CD14-positive monocyte (primary cell): Measurements from ENCODE around the gene FAP. TPM values are rescaled to one million over a fixed set of nuclear protein-coding genes. Genes with fewer than 3 reads are reported as not detected.

ENCODE experiments used
- DNase-seq, 3 donors: peaks; one replicate each; pipeline ENCODE4 v3.0.0-alpha.2; 2011 to 2022
- H2AFZ ChIP-seq: 2 replicates; pipeline ENCODE4 v1.6.0; 2012; ENCODE audit warnings: mild to moderate bottlenecking, low read depth, low read length, inconsistent platforms; ENCODE audit not compliant: insufficient read depth, poor library complexity, severe bottlenecking
- H3K27ac ChIP-seq, 2 donors: 1 replicate in 1 of 2; 2 replicates in 1 of 2; pipeline ENCODE4 v1.5.1; 2012 to 2013; ENCODE audit warnings: low read length in 2 of 2, control low read depth in 1 of 2, inconsistent platforms in 1 of 2, low read depth in 1 of 2, mild to moderate bottlenecking in 1 of 2
- H3K27me3 ChIP-seq, 2 donors: one replicate each; pipeline versions ENCODE4 v1.6.0 to v1.6.1; 2011 to 2013; ENCODE audit warnings: low read length in 2 of 2; ENCODE audit not compliant: control insufficient read depth in 2 of 2, insufficient read depth in 2 of 2
- H3K36me3 ChIP-seq, 2 donors: replicated peaks in 1 of 2; 1 replicate in 1 of 2; 2 replicates in 1 of 2; pipeline versions ENCODE4 v1.5.1 to v1.6.1; 2012 to 2013; ENCODE audit warnings: low read length in 2 of 2, control low read depth in 1 of 2, inconsistent platforms in 1 of 2, mild to moderate bottlenecking in 1 of 2; ENCODE audit not compliant: insufficient read depth in 2 of 2, control insufficient read depth in 1 of 2
- H3K4me1 ChIP-seq, 2 donors: 1 replicate in 1 of 2; 2 replicates in 1 of 2; pipeline versions ENCODE4 v1.5.1 to v1.6.1; 2012 to 2013; ENCODE audit warnings: low read length in 2 of 2, control low read depth in 1 of 2, inconsistent platforms in 1 of 2, mild to moderate bottlenecking in 1 of 2, moderate library complexity in 1 of 2; ENCODE audit not compliant: insufficient read depth in 2 of 2, control insufficient read depth in 1 of 2
- H3K4me2 ChIP-seq: replicated peaks from 2 replicates; pipeline ENCODE3; 2012; ENCODE audit warnings: low read length, moderate library complexity, mild to moderate bottlenecking; ENCODE audit not compliant: poor library complexity, severe bottlenecking; ENCODE audit errors: extremely low read depth
- H3K4me3 ChIP-seq, 3 experiments: fragments of 200-600 bp in 1 of 3; sonication (generic) in 1 of 3; replicated peaks in 1 of 3; 1 replicate in 2 of 3; 2 replicates in 1 of 3; pipeline ENCODE4 v1.5.1; 2011 to 2013; ENCODE audit warnings: low read length in 3 of 3, mild to moderate bottlenecking in 3 of 3, control low read depth in 2 of 3, low read depth in 2 of 3, inconsistent platforms in 1 of 3, moderate library complexity in 1 of 3
- H3K79me2 ChIP-seq: 2 replicates; pipeline ENCODE4 v1.6.0; 2012; ENCODE audit warnings: mild to moderate bottlenecking, control low read depth, inconsistent platforms, low read length, moderate library complexity; ENCODE audit not compliant: insufficient read depth
- H3K9ac ChIP-seq: 2 replicates; pipeline ENCODE4 v1.6.0; 2017; ENCODE audit warnings: low read length, mild to moderate bottlenecking; ENCODE audit not compliant: insufficient read depth, poor library complexity, severe bottlenecking
- H3K9me3 ChIP-seq, 2 donors: replicated peaks in 1 of 2; 1 replicate in 1 of 2; 2 replicates in 1 of 2; pipeline versions ENCODE4 v1.5.1 to v1.6.1; 2012 to 2013; ENCODE audit warnings: low read length in 2 of 2, control low read depth in 1 of 2; ENCODE audit not compliant: control insufficient read depth in 1 of 2, insufficient read depth in 1 of 2
- H4K20me1 ChIP-seq: 2 replicates; pipeline ENCODE4 v1.6.0; 2012; ENCODE audit warnings: mild to moderate bottlenecking, low read length, control low read depth, moderate library complexity; ENCODE audit not compliant: insufficient read depth
- H3K27ac Mint-ChIP-seq, 7 donors: one replicate each; pipeline ENCODE4 v1.8.0; 2020; ENCODE audit warnings: mild to moderate bottlenecking in 7 of 7, mixed read lengths in 7 of 7, moderate library complexity in 6 of 7, inconsistent platforms in 2 of 7
- H3K27me3 Mint-ChIP-seq, 3 donors: one replicate each; pipeline ENCODE4 v1.8.0; 2021 to 2022; ENCODE audit warnings: low read depth in 3 of 3, mild to moderate bottlenecking in 3 of 3, mixed read lengths in 3 of 3, moderate library complexity in 3 of 3, inconsistent platforms in 1 of 3
- H3K36me3 Mint-ChIP-seq, 2 donors: one replicate each; pipeline ENCODE4 v1.8.0; 2020; ENCODE audit warnings: mixed read lengths in 2 of 2, inconsistent platforms in 1 of 2, mild to moderate bottlenecking in 1 of 2
- H3K4me1 Mint-ChIP-seq: one replicate; pipeline ENCODE4 v1.8.0; 2020; ENCODE audit warnings: mild to moderate bottlenecking, mixed read lengths
- H3K4me3 Mint-ChIP-seq, 2 donors: one replicate each; pipeline ENCODE4 v1.8.0; 2020; ENCODE audit warnings: mild to moderate bottlenecking in 2 of 2, mixed read lengths in 2 of 2, moderate library complexity in 1 of 2
- H3K9me3 Mint-ChIP-seq, 7 donors: one replicate each; pipeline ENCODE4 v1.8.0; 2020 to 2022; ENCODE audit warnings: mixed read lengths in 7 of 7, mild to moderate bottlenecking in 6 of 7, moderate library complexity in 6 of 7, inconsistent platforms in 2 of 7
- WGBS: methylation state at CpG from one replicate; pipeline ENCODE4 v1.1.5; 2013; ENCODE audit warnings: missing lambda C conversion rate; ENCODE audit not compliant: insufficient coverage; 5-methylcytosine and 5-hydroxymethylcytosine counted together
- intact Hi-C, 2 donors: fragments of 100-400 bp; cut with micrococcal nuclease; formaldehyde crosslinking; loops; one replicate each; pipeline versions ENCODE4 v1.15.0 to v1.15.1; 2023
- polyA plus RNA-seq, 3 donors: library from polyadenylated mRNA; depleted of rRNA in 1 of 3; unstranded in 2 of 3; stranded (reverse) in 1 of 3; fragments of 300-500 nt in 2 of 3; fragments of >200 nt in 1 of 3; fragmentation: Illumina TruSeq in 2 of 3; gene quantifications; 1 replicate in 2 of 3; 2 replicates in 1 of 3; pipeline ENCODE4 v1.2.3, GENCODE V29; 2012 to 2021
- TF ChIP-seq, protein P1 (sequence below): fragments of 200-600 bp; IDR thresholded peaks from one replicate; pipeline ENCODE4 v1.8.0; 2022; ENCODE audit warnings: antibody characterized with exemption, mild to moderate bottlenecking

Gene FAP
- polyA plus RNA-seq, 3 donors, result not detected

- Histone ChIP-seq H4K20me1 (no peaks in the 10 kb centered on the region), H2AFZ (no peak overlapping the region), H3K79me2 (no peaks in the 10 kb centered on the region), H3K9ac (no peak overlapping the region), H3K4me3 (no peak overlapping the region), H3K36me3 (no peaks in the 10 kb centered on the region), H3K27me3 (peaks cover 0 to 4% of the 10 kb centered on the region in 2 donors), H3K27ac (no peak overlapping the region), H3K4me2 (no peak overlapping the region), H3K4me1 (no peaks in the 10 kb centered on the region), H3K9me3 (no peaks in the 10 kb centered on the region)
- no peak overlapping the region for H3K4me3 Mint-ChIP-seq
- TF ChIP-seq, protein P1, sequence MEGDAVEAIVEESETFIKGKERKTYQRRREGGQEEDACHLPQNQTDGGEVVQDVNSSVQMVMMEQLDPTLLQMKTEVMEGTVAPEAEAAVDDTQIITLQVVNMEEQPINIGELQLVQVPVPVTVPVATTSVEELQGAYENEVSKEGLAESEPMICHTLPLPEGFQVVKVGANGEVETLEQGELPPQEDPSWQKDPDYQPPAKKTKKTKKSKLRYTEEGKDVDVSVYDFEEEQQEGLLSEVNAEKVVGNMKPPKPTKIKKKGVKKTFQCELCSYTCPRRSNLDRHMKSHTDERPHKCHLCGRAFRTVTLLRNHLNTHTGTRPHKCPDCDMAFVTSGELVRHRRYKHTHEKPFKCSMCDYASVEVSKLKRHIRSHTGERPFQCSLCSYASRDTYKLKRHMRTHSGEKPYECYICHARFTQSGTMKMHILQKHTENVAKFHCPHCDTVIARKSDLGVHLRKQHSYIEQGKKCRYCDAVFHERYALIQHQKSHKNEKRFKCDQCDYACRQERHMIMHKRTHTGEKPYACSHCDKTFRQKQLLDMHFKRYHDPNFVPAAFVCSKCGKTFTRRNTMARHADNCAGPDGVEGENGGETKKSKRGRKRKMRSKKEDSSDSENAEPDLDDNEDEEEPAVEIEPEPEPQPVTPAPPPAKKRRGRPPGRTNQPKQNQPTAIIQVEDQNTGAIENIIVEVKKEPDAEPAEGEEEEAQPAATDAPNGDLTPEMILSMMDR, result no peak
- no peak for DNase-seq
- WGBS, result 87% methylated on average over 3 of the region's 3 CpGs
- peaks cover 0 to 3% (median 0%) of the 10 kb centered on the region in 7 donors for H3K9me3 Mint-ChIP-seq
- H3K36me3 Mint-ChIP-seq, result no peaks in the 10 kb centered on the region
- H3K27ac Mint-ChIP-seq, result no peak overlapping the region
- H3K4me1 Mint-ChIP-seq, result peaks cover 5% of the 10 kb centered on the region
- intact Hi-C loops, result no loop called here
- H3K27me3 Mint-ChIP-seq, result peaks cover 3 to 6% (median 5%) of the 10 kb centered on the region in 3 donors
Measured at GRCh38 chr2:162156149-162156548, 87.1 kb downstream of the FAP start.

- Mint-ChIP-seq H3K9me3 (peaks cover 0 to 3% (median 0%) of the 10 kb centered on the region in 7 donors), H3K27me3 (peaks cover 3 to 6% (median 5%) of the 10 kb centered on the region in 3 donors), H3K4me3 (no peak overlapping the region), H3K27ac (no peak overlapping the region), H3K36me3 (no peaks in the 10 kb centered on the region), H3K4me1 (peaks cover 5% of the 10 kb centered on the region)
- intact Hi-C loops, result no loop called here
- Histone ChIP-seq H4K20me1 (no peaks in the 10 kb centered on the region), H3K4me2 (no peak overlapping the region), H3K27me3 (peaks cover 0 to 4% of the 10 kb centered on the region in 2 donors), H3K36me3 (no peaks in the 10 kb centered on the region), H3K4me3 (no peak overlapping the region), H3K9me3 (no peaks in the 10 kb centered on the region), H2AFZ (no peak overlapping the region), H3K4me1 (no peaks in the 10 kb centered on the region), H3K79me2 (no peaks in the 10 kb centered on the region), H3K27ac (no peak overlapping the region), H3K9ac (no peak overlapping the region)
- 100% methylated on average over 1 of the region's 3 CpGs for WGBS
- no peak for DNase-seq
- TF ChIP-seq, protein P1, result no peak
Measured at GRCh38 chr2:162155093-162155492, 88.2 kb downstream of the FAP start.
